ENCODE measurements around the gene IL17RC. TPM values are rescaled to one million over a fixed set of nuclear protein-coding genes. Genes with fewer than 3 reads are reported as not detected.
"Not testable (repeated sequence)": the region's sequence is repeated elsewhere in the genome, so short reads cannot be mapped to it uniquely, and the experiment has no call there.

Gene IL17RC
- total RNA-seq, 1 experiment from 2014 or later, result 23.6 TPM

GRCh38 chr3:9891072-9891622, 25.8 kb upstream of the IL17RC start:
- TF ChIP-seq TCF7L2 (IDR thresholded peaks at IDR 0.05; ENCODE audit: low read depth, low read length) (no peak), REST (IDR thresholded peaks at IDR 0.05; ENCODE audit: insufficient read depth in 1 of 2, low read depth in 2 of 2, low read length in 1 of 2) (no peak), POLR2AphosphoS5 (IDR thresholded peaks at IDR 0.05; ENCODE audit: low read depth, low read length) (no peak), SIN3A (IDR thresholded peaks at IDR 0.05; ENCODE audit: borderline replicate concordance, insufficient read depth, low read depth, low read length) (no peak), CTCF (IDR thresholded peaks at IDR 0.05) (no peak)
- ATAC-seq (no peak), DNase-seq (ENCODE audit: low read depth, low spot score) (no peak)
- Histone ChIP-seq H3K27ac (ENCODE audit: low read length) (peak overlapping the region; percentile 94), H3K4me3 (ENCODE audit: low read depth in 2 of 2, low read length in 2 of 2) (peak overlapping the region; percentile 84 to 90), H3K9me3 (ENCODE audit: control insufficient read depth, insufficient read depth, low read depth, low read length) (no peaks in the 10 kb centered on the region), H3K36me3 (ENCODE audit: control insufficient read depth, insufficient read depth, low read length) (peaks cover 8% of the 10 kb centered on the region; the same call in 1 of the 2 replicates), H3K4me1 (ENCODE audit: control insufficient read depth, insufficient read depth, low read length) (peaks cover 3% of the 10 kb centered on the region; the same call in 1 of the 2 replicates), H3K27me3 (ENCODE audit: control insufficient read depth, insufficient read depth, low read length) (no peaks in the 10 kb centered on the region)
- ChIA-PET POLR2A (interaction anchor here (0.7 kb wide), 1 partner anchor 25 kb away, joined by 3 read pairs; no protein-coding TSS in a partner anchor), CTCF (no interaction called here)
- intact Hi-C loops (cut with micrococcal nuclease; ENCODE audit: unreplicated experiment), result no loop called here
- in situ Hi-C loops (cut with HindIII; ENCODE audit: low pct_unique_long_range_greater_than_20kb, low sequenced_read_pairs), result no loop called here
- TSS peak; percentile 81 for BruUV-seq (replicated peaks)

GRCh38 chr3:9893739-9894138, 23.2 kb upstream of the IL17RC start:
- H3K36me3 ChIP-seq (ENCODE audit: control insufficient read depth, insufficient read depth, low read length), result peaks cover 8% of the 10 kb centered on the region; the same call in 1 of the 2 replicates
- ChIA-PET POLR2A (no interaction called here), CTCF (no interaction called here)
- TF ChIP-seq POLR2AphosphoS5 (IDR thresholded peaks at IDR 0.05; ENCODE audit: low read depth, low read length) (no peak), TCF7L2 (IDR thresholded peaks at IDR 0.05; ENCODE audit: low read depth, low read length) (no peak), SIN3A (IDR thresholded peaks at IDR 0.05; ENCODE audit: borderline replicate concordance, insufficient read depth, low read depth, low read length) (no peak), CTCF (IDR thresholded peaks at IDR 0.05) (no peak), REST (IDR thresholded peaks at IDR 0.05; ENCODE audit: insufficient read depth in 1 of 2, low read depth in 2 of 2, low read length in 1 of 2) (no peak)
- intact Hi-C loops (cut with micrococcal nuclease; ENCODE audit: unreplicated experiment) (no loop called here), in situ Hi-C loops (cut with HindIII; ENCODE audit: low pct_unique_long_range_greater_than_20kb, low sequenced_read_pairs) (no loop called here)
- H3K27ac ChIP-seq (ENCODE audit: low read length), result no peak overlapping the region
- peaks cover 5% of the 10 kb centered on the region for H3K4me1 ChIP-seq (ENCODE audit: control insufficient read depth, insufficient read depth, low read length)
- BruUV-seq (replicated peaks), result no TSS peak
- H3K4me3 ChIP-seq (ENCODE audit: low read depth in 2 of 2, low read length in 2 of 2), result no peak overlapping the region
- no peaks in the 10 kb centered on the region for H3K9me3 ChIP-seq (ENCODE audit: control insufficient read depth, insufficient read depth, low read depth, low read length)
- H3K27me3 ChIP-seq (ENCODE audit: control insufficient read depth, insufficient read depth, low read length), result no peaks in the 10 kb centered on the region
- DNase-seq (ENCODE audit: low read depth, low spot score) (no peak), ATAC-seq (no peak)

GRCh38 chr3:9895715-9896114, 21.2 kb upstream of the IL17RC start:
- POLR2A ChIA-PET; DNase-seq (ENCODE audit: low read depth, low spot score); in situ Hi-C loops (cut with HindIII; ENCODE audit: low pct_unique_long_range_greater_than_20kb, low sequenced_read_pairs); H3K4me1 ChIP-seq (ENCODE audit: control insufficient read depth, insufficient read depth, low read length); H3K4me3 ChIP-seq (ENCODE audit: low read depth in 2 of 2, low read length in 2 of 2); H3K27ac ChIP-seq (ENCODE audit: low read length); CTCF ChIA-PET; H3K27me3 ChIP-seq (ENCODE audit: control insufficient read depth, insufficient read depth, low read length); ATAC-seq; H3K9me3 ChIP-seq (ENCODE audit: control insufficient read depth, insufficient read depth, low read depth, low read length); BruUV-seq (replicated peaks); H3K36me3 ChIP-seq (ENCODE audit: control insufficient read depth, insufficient read depth, low read length); intact Hi-C loops (cut with micrococcal nuclease; ENCODE audit: unreplicated experiment): not testable (repeated sequence)

Data from Panc1 (cell line).